ENCODE measurements around the gene SIL1. TPM values are rescaled to one million over a fixed set of nuclear protein-coding genes. Genes with fewer than 3 reads are reported as not detected.
A peak's percentile ranks its signal among the peaks of the same experiment; 100 is the strongest.

SIL1 gene
- total RNA-seq, 1 donor from 2014 or later: 40.9 TPM

DNA sequence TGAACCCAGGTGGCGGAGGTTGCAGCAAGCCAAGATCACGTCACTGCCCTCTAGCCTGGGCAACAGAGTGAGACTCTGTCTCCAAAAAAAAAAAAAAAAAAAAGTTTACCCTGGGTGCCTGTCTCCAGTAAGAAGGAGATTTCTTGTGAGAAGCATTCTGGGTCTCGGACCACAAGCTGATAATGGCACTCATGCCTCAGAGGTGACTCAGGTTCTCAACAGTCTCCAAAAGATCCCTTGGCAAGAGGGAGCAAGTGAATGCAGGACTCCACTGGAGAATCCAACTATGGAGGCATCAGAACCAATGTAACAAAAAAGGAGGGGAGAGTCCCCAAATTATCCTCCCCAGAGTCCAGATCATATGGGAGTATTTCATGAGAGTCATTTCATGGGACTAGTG, 217.0 kb downstream of the SIL1 start:
- H3K4me1 Mint-ChIP-seq (ENCODE audit: unreplicated experiment): peaks cover 13% of the 10 kb centered on the region
- no peak for TF ChIP-seq CTCF (conservative IDR thresholded peaks at IDR 0.05)
- H3K4me3 Mint-ChIP-seq: no peak overlapping the region
- peaks cover 9% of the 10 kb centered on the region for H3K36me3 Mint-ChIP-seq
- no peaks in the 10 kb centered on the region for H3K9me3 Mint-ChIP-seq
- no peak overlapping the region for H3K27ac Mint-ChIP-seq
- no peak for DNase-seq (ENCODE audit: extremely low spot score, unreplicated experiment)
- H3K27me3 Mint-ChIP-seq: no peaks in the 10 kb centered on the region

- H3K9me3 Mint-ChIP-seq: no peaks in the 10 kb centered on the region
- peaks cover 14% of the 10 kb centered on the region for H3K4me1 Mint-ChIP-seq (ENCODE audit: unreplicated experiment)
- peak; percentile 11 for DNase-seq (ENCODE audit: extremely low spot score, unreplicated experiment)
- no peak overlapping the region for H3K4me3 Mint-ChIP-seq
- peaks cover 12% of the 10 kb centered on the region for H3K36me3 Mint-ChIP-seq
- H3K27ac Mint-ChIP-seq: no peak overlapping the region
- H3K27me3 Mint-ChIP-seq: no peaks in the 10 kb centered on the region
- no peak for TF ChIP-seq CTCF (conservative IDR thresholded peaks at IDR 0.05)
Observed at GRCh38 chr5:138980441-138980840, 217.7 kb downstream of the SIL1 start.

DNA sequence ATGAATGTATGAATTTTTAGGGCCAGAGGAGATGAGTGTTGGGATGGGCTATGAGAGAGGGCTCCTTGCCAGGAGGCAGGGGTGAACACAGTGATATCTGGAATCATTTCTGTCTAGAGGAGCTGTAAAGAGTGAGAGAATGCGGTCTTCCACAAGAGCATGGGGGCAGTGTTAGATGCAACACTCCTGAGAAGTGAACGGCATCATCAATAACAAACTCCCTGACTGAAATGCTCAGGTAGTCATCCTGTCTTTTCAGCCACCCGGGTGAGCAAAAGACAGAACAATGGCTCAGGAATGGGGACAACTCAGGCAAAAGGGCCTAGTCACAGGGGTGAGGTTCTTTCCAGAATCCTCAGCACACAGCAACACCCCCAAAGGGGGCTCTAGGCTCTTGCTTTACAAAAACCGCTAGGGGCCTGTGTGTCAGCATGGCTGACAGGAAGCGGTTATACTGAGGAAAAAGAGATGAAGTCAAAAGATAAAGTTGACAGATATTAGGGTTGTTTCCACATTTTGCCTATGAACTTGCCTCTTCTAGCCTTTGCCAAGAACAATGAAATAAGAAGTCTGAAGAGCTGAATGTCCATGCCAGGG, 218.4 kb downstream of the SIL1 start:
- DNase-seq (ENCODE audit: extremely low spot score, unreplicated experiment): no peak
- H3K4me1 Mint-ChIP-seq (ENCODE audit: unreplicated experiment): peaks cover 13% of the 10 kb centered on the region
- no peak for TF ChIP-seq CTCF (conservative IDR thresholded peaks at IDR 0.05)
- H3K27me3 Mint-ChIP-seq: no peaks in the 10 kb centered on the region
- no peak overlapping the region for H3K27ac Mint-ChIP-seq
- peaks cover 12% of the 10 kb centered on the region for H3K36me3 Mint-ChIP-seq
- H3K9me3 Mint-ChIP-seq: no peaks in the 10 kb centered on the region
- H3K4me3 Mint-ChIP-seq: no peak overlapping the region

GRCh38 chr5:138978581-138978980, 219.6 kb downstream of the SIL1 start:
- DNase-seq (ENCODE audit: extremely low spot score, unreplicated experiment): no peak
- H3K27me3 Mint-ChIP-seq: no peaks in the 10 kb centered on the region
- H3K9me3 Mint-ChIP-seq: no peaks in the 10 kb centered on the region
- peaks cover 9% of the 10 kb centered on the region for H3K36me3 Mint-ChIP-seq
- no peak overlapping the region for H3K4me3 Mint-ChIP-seq
- no peak overlapping the region for H3K27ac Mint-ChIP-seq
- no peak for TF ChIP-seq CTCF (conservative IDR thresholded peaks at IDR 0.05)
- peaks cover 24% of the 10 kb centered on the region for H3K4me1 Mint-ChIP-seq (ENCODE audit: unreplicated experiment)

GRCh38 chr5:138978080-138978479, 220.1 kb downstream of the SIL1 start:
- Mint-ChIP-seq H3K4me1 (ENCODE audit: unreplicated experiment) (peaks cover 24% of the 10 kb centered on the region), H3K27me3 (no peaks in the 10 kb centered on the region), H3K4me3 (no peak overlapping the region), H3K27ac (no peak overlapping the region), H3K9me3 (no peaks in the 10 kb centered on the region), H3K36me3 (peaks cover 7% of the 10 kb centered on the region)
- TF ChIP-seq CTCF (conservative IDR thresholded peaks at IDR 0.05): no peak
- no peak for DNase-seq (ENCODE audit: extremely low spot score, unreplicated experiment)

All from type B pancreatic cell (in vitro differentiated cells).